ENCODE data around the gene C11orf58. TPM values are rescaled to one million over a fixed set of nuclear protein-coding genes. Genes with fewer than 3 reads are reported as not detected.
A peak's percentile ranks its signal among the peaks of the same experiment; 100 is the strongest.

C11orf58 gene
- total RNA-seq, 4 donors from 2014 or later = 144 to 202 (median 175) TPM

DNA sequence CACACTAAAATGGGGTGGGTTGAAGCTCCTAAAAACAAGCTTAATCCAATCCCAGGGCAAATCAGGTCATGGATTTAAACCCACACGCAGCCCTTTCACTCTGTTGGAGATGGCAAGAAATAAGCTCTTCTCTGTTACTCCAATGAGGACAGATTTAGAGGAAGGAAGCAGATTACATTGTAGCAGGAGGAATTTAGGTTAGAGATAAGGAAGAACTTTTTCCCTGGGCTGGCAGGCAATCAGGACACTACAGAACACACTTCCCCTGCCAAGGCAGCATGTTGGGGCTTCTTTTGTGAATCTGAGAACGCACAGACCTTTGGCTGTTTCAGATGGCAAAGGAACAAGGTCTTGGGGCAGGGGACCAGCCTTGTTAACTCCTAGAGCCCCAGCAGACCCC, 46.2 kb downstream of the C11orf58 start:
- Histone ChIP-seq H3K36me3 (peaks cover 0 to 15% (median 2%) of the 10 kb centered on the region in 4 donors), H3K9me3 (no peaks in the 10 kb centered on the region), H3K4me3 (no peak overlapping the region), H3K27me3 (no peaks in the 10 kb centered on the region), H3K4me1 (peaks cover 0 to 34% (median 13%) of the 10 kb centered on the region in 4 donors), H3K27ac (replicated peaks in 1 of 4) (no peak overlapping the region)
- intact Hi-C loops (cut with DNase I) = loop anchor here (10.0 kb wide), 1 partner anchor 280 kb away; no protein-coding TSS in a partner anchor
- DNase-seq (ENCODE audit: extremely low spot score) = no peak
- 81% methylated on average over 2 of the region's 2 CpGs for WGBS
- TF ChIP-seq EP300 (IDR thresholded peaks at IDR 0.05) (no peak), POLR2AphosphoS5 (IDR thresholded peaks at IDR 0.05) (no peak), POLR2A (IDR thresholded peaks at IDR 0.05; ENCODE audit: low read depth) (no peak)
- TF ChIP-seq, protein P1, sequence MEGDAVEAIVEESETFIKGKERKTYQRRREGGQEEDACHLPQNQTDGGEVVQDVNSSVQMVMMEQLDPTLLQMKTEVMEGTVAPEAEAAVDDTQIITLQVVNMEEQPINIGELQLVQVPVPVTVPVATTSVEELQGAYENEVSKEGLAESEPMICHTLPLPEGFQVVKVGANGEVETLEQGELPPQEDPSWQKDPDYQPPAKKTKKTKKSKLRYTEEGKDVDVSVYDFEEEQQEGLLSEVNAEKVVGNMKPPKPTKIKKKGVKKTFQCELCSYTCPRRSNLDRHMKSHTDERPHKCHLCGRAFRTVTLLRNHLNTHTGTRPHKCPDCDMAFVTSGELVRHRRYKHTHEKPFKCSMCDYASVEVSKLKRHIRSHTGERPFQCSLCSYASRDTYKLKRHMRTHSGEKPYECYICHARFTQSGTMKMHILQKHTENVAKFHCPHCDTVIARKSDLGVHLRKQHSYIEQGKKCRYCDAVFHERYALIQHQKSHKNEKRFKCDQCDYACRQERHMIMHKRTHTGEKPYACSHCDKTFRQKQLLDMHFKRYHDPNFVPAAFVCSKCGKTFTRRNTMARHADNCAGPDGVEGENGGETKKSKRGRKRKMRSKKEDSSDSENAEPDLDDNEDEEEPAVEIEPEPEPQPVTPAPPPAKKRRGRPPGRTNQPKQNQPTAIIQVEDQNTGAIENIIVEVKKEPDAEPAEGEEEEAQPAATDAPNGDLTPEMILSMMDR (IDR thresholded peaks at IDR 0.05) = no peak

DNA sequence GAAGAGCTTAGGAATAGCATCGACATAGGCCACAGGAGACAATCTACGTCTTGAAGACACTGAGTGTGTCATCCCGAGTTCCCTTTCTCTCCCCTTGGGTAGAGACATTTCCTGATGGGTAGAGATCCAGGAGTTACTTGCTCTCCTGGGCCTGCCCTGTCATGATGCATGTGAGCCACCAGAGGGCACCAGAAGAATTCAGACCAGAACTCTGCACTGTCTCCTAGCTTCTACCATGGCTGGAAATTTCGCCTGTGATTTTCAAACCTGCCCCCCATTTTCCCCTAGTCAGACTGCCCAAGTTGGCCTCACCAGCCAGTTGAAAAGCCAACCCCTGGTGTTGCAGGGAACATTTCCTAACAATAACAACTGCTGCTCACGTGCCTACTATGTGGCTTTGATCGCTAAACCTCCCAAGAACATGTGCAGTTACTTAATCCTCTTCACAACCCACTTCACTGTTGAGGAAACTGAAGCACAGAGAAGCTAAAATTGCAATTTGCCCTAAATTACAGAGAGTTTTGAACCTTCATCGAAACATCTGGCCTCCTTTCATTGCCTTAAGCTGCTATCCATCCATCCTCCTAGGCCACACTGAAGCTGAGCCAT, 47.2 kb downstream of the C11orf58 start:
- H3K36me3 ChIP-seq = peaks cover 0 to 25% (median 2%) of the 10 kb centered on the region in 4 donors
- intact Hi-C loops (cut with DNase I) = loop anchor here (10.0 kb wide), 1 partner anchor 279 kb away; no protein-coding TSS in a partner anchor
- H3K27me3 ChIP-seq = no peaks in the 10 kb centered on the region
- peaks cover 0 to 40% (median 16%) of the 10 kb centered on the region in 4 donors for H3K4me1 ChIP-seq
- 57% methylated on average over 6 of the region's 7 CpGs for WGBS
- no peak for DNase-seq (ENCODE audit: extremely low spot score)
- TF ChIP-seq EP300 (IDR thresholded peaks at IDR 0.05) (no peak), POLR2AphosphoS5 (IDR thresholded peaks at IDR 0.05) (no peak), POLR2A (IDR thresholded peaks at IDR 0.05; ENCODE audit: low read depth) (no peak)
- TF ChIP-seq, protein P1 (IDR thresholded peaks at IDR 0.05) = peak; percentile 79 to 94 (median 82)
- no peak overlapping the region for H3K27ac ChIP-seq (replicated peaks in 1 of 4)
- H3K9me3 ChIP-seq = no peaks in the 10 kb centered on the region
- H3K4me3 ChIP-seq = no peak overlapping the region

GRCh38 chr11:16786131-16786530, 47.7 kb downstream of the C11orf58 start:
- H3K9me3 ChIP-seq = no peaks in the 10 kb centered on the region
- peaks cover 0 to 28% (median 2%) of the 10 kb centered on the region in 4 donors for H3K36me3 ChIP-seq
- no peak overlapping the region for H3K27ac ChIP-seq (replicated peaks in 1 of 4)
- H3K4me3 ChIP-seq = no peak overlapping the region
- no peak for DNase-seq (ENCODE audit: extremely low spot score)
- TF ChIP-seq POLR2AphosphoS5 (IDR thresholded peaks at IDR 0.05) (no peak), EP300 (IDR thresholded peaks at IDR 0.05) (no peak), POLR2A (IDR thresholded peaks at IDR 0.05; ENCODE audit: low read depth) (no peak)
- TF ChIP-seq, protein P1 (IDR thresholded peaks at IDR 0.05) = no peak
- H3K4me1 ChIP-seq = peaks cover 0 to 45% (median 21%) of the 10 kb centered on the region in 4 donors
- WGBS = 93% methylated on average over 6 of the region's 6 CpGs
- H3K27me3 ChIP-seq = no peaks in the 10 kb centered on the region
- intact Hi-C loops (cut with DNase I) = loop anchor here (10.0 kb wide), 1 partner anchor 279 kb away; no protein-coding TSS in a partner anchor

DNA sequence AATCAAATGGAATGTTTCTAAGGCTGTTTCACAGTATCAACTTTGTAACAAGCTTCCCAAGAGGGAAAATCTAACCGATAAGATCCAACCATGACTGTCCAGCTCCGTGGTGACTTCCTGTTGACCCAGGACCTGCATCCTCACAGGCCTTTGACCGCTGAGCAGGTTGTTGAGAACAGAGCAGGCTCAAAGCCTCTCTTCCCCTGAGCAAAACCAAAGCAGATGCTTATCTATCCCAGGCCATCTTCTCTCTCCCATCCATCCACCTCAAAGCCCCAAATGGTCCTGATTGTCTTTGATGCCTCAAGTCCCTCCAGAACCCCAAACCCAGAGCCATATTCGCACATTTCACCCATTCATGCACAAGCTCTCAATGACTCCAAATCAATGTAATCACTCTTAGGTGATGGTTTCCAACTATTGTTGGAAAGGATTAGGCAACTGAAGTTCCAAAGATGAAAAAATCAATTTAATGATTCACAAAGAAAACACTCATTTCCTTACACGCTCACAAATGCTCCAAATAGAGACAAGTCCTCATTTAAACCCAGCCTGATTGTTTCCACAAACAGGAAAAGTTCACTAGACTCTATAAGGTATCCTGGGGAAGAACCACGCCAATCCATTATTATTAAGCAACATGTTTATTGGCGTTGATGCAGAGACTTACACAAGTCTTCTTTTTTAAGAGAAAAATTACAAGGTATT, 48.7 kb downstream of the C11orf58 start:
- intact Hi-C loops (cut with DNase I) = loop anchor here (10.0 kb wide), 1 partner anchor 278 kb away; no protein-coding TSS in a partner anchor
- H3K4me3 ChIP-seq = no peak overlapping the region
- H3K27ac ChIP-seq (replicated peaks in 1 of 4) = no peak overlapping the region
- H3K27me3 ChIP-seq = no peaks in the 10 kb centered on the region
- peaks cover 0 to 49% (median 28%) of the 10 kb centered on the region in 4 donors for H3K4me1 ChIP-seq
- H3K9me3 ChIP-seq = no peaks in the 10 kb centered on the region
- no peak for DNase-seq (ENCODE audit: extremely low spot score)
- TF ChIP-seq POLR2A (IDR thresholded peaks at IDR 0.05; ENCODE audit: low read depth) = no peak
- TF ChIP-seq POLR2AphosphoS5 (IDR thresholded peaks at IDR 0.05) = no peak
- no peak for TF ChIP-seq EP300 (IDR thresholded peaks at IDR 0.05)
- TF ChIP-seq, protein P1 (IDR thresholded peaks at IDR 0.05) = no peak
- 84% methylated on average over 7 of the region's 7 CpGs for WGBS
- H3K36me3 ChIP-seq = peaks cover 0 to 28% (median 2%) of the 10 kb centered on the region in 4 donors
